Caco-2 (cell line): ENCODE results near the gene ULK3. TPM values are rescaled to one million over a fixed set of nuclear protein-coding genes. Genes with fewer than 3 reads are reported as not detected.

Experiments used
- BruUV-seq: library from RNA; stranded (reverse); fragments of 400-500 nt; replicated peaks from 2 replicates; lab custom pipeline; 2021; lab: Mats Ljungman, UMichigan
- CTCF ChIA-PET: fragments of 300-600 bp; sonication (Branson Sonifier 250); formaldehyde crosslinking; loops from one replicate; lab custom pipeline; 2022; ENCODE audit warnings: antibody characterized with exemption; lab: Charles Lee
- POLR2A ChIA-PET: fragments of 300-600 bp; sonication (Branson Sonifier 250); formaldehyde crosslinking; loops from one replicate; lab custom pipeline; 2022; ENCODE audit warnings: antibody characterized with exemption; lab: Charles Lee
- DNase-seq, 2 experiments: peaks; one replicate each; pipeline versions ENCODE4 v3.0.0 to v3.0.0-alpha.2; 2020 to 2022
- H3K27me3 ChIP-seq: replicated peaks from 2 replicates; pipeline ENCODE4 v1.6.0; 2011; ENCODE audit warnings: low read length; ENCODE audit not compliant: control insufficient read depth, insufficient read depth
- H3K36me3 ChIP-seq: 2 replicates; pipeline ENCODE4 v1.5.1; 2011; ENCODE audit warnings: low read length; ENCODE audit not compliant: control insufficient read depth, insufficient read depth
- H3K4me1 ChIP-seq: fragments of 250-450 bp; sonication (Bioruptor Pico); 2 replicates; pipeline ENCODE4 v1.5.1; 2020; ENCODE audit warnings: mild to moderate bottlenecking
- H3K4me3 ChIP-seq: 2 replicates; pipeline ENCODE4 v1.5.1; 2011; ENCODE audit warnings: low read depth, mild to moderate bottlenecking, control low read depth, low read length
- H3K9me3 ChIP-seq: fragments of 250-450 bp; sonication (Bioruptor Pico); 2 replicates; pipeline ENCODE4 v1.5.1; 2020; ENCODE audit warnings: mild to moderate bottlenecking, moderate library complexity
- H3K27ac Mint-ChIP-seq: one replicate; pipeline ENCODE4 v1.8.0; 2022; ENCODE audit warnings: mixed read lengths; ENCODE audit not compliant: unreplicated experiment
- H3K27me3 Mint-ChIP-seq: one replicate; pipeline ENCODE4 v1.8.0; 2022; ENCODE audit warnings: mixed read lengths; ENCODE audit not compliant: insufficient read depth, unreplicated experiment
- H3K36me3 Mint-ChIP-seq: one replicate; pipeline ENCODE4 v1.8.0; 2022; ENCODE audit warnings: mild to moderate bottlenecking, mixed read lengths; ENCODE audit not compliant: insufficient read depth, unreplicated experiment
- H3K4me1 Mint-ChIP-seq: one replicate; pipeline ENCODE4 v1.8.0; 2022; ENCODE audit warnings: low read depth, mixed read lengths; ENCODE audit not compliant: unreplicated experiment
- H3K4me3 Mint-ChIP-seq: one replicate; pipeline ENCODE4 v1.8.0; 2022; ENCODE audit warnings: mild to moderate bottlenecking, moderate library complexity, mixed read lengths; ENCODE audit not compliant: unreplicated experiment
- H3K9me3 Mint-ChIP-seq: one replicate; pipeline ENCODE4 v1.8.0; 2022; ENCODE audit warnings: mixed read lengths; ENCODE audit not compliant: unreplicated experiment
- intact Hi-C: fragments of 100-400 bp; cut with micrococcal nuclease; formaldehyde crosslinking; loops from one replicate; pipeline ENCODE4 v1.10.0; 2022; ENCODE audit not compliant: unreplicated experiment
- total RNA-seq: library from RNA; stranded (reverse); gene quantifications from 2 replicates; pipeline ENCODE4 v1.2.3, GENCODE V29; 2022
- TF ChIP-seq, protein P1 (sequence below), 2 experiments: fragments of 200-600 bp in 1 of 2; IDR thresholded peaks; 1 replicate in 1 of 2; 2 replicates in 1 of 2; pipeline versions ENCODE4 v1.5.1 to v1.8.0; 2011 to 2022; ENCODE audit warnings: antibody characterized with exemption in 1 of 2, control low read depth in 1 of 2, inconsistent platforms in 1 of 2, low read depth in 1 of 2, low read length in 1 of 2, mild to moderate bottlenecking in 1 of 2, moderate library complexity in 1 of 2; ENCODE audit not compliant: insufficient read depth in 1 of 2, severe bottlenecking in 1 of 2, unreplicated experiment in 1 of 2

ULK3 gene
- total RNA-seq, 1 experiment from 2014 or later: 33.4 TPM

GRCh38 chr15:74800559-74801094 lies 42.3 kb downstream of the ULK3 start:
- H3K27me3 ChIP-seq: no peaks in the 10 kb centered on the region
- H3K27me3 Mint-ChIP-seq: no peaks in the 10 kb centered on the region
- no TSS peak for BruUV-seq
- H3K9me3 ChIP-seq: no peaks in the 10 kb centered on the region
- no peak overlapping the region for H3K27ac Mint-ChIP-seq
- no peak overlapping the region for H3K4me3 ChIP-seq
- H3K4me1 Mint-ChIP-seq: no peaks in the 10 kb centered on the region
- H3K36me3 ChIP-seq: peaks cover 6% of the 10 kb centered on the region
- POLR2A ChIA-PET: no interaction called here
- H3K4me3 Mint-ChIP-seq: no peak overlapping the region
- DNase-seq: peak in 1 of 2 experiments; percentile 36
- intact Hi-C loops: loop anchor here (1.0 to 2.0 kb wide), 2 partner anchors 18 to 29 kb away; partner anchors contain the start of gene CSK
- H3K9me3 Mint-ChIP-seq: no peaks in the 10 kb centered on the region
- no peaks in the 10 kb centered on the region for H3K4me1 ChIP-seq
- H3K36me3 Mint-ChIP-seq: peaks cover 32% of the 10 kb centered on the region
- CTCF ChIA-PET: interaction anchor here (0.7 to 2.8 kb wide), 5 partner anchors 12 to 159 kb away, joined by 3 to 12 read pairs (median 7); partner anchors contain the start of gene LMAN1L
- TF ChIP-seq, protein P1, sequence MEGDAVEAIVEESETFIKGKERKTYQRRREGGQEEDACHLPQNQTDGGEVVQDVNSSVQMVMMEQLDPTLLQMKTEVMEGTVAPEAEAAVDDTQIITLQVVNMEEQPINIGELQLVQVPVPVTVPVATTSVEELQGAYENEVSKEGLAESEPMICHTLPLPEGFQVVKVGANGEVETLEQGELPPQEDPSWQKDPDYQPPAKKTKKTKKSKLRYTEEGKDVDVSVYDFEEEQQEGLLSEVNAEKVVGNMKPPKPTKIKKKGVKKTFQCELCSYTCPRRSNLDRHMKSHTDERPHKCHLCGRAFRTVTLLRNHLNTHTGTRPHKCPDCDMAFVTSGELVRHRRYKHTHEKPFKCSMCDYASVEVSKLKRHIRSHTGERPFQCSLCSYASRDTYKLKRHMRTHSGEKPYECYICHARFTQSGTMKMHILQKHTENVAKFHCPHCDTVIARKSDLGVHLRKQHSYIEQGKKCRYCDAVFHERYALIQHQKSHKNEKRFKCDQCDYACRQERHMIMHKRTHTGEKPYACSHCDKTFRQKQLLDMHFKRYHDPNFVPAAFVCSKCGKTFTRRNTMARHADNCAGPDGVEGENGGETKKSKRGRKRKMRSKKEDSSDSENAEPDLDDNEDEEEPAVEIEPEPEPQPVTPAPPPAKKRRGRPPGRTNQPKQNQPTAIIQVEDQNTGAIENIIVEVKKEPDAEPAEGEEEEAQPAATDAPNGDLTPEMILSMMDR (IDR thresholded peaks at IDR 0.05; ENCODE audit: insufficient read depth in 1 of 2, low read depth in 1 of 2, low read length in 1 of 2, severe bottlenecking in 1 of 2, unreplicated experiment in 1 of 2): no peak

DNA sequence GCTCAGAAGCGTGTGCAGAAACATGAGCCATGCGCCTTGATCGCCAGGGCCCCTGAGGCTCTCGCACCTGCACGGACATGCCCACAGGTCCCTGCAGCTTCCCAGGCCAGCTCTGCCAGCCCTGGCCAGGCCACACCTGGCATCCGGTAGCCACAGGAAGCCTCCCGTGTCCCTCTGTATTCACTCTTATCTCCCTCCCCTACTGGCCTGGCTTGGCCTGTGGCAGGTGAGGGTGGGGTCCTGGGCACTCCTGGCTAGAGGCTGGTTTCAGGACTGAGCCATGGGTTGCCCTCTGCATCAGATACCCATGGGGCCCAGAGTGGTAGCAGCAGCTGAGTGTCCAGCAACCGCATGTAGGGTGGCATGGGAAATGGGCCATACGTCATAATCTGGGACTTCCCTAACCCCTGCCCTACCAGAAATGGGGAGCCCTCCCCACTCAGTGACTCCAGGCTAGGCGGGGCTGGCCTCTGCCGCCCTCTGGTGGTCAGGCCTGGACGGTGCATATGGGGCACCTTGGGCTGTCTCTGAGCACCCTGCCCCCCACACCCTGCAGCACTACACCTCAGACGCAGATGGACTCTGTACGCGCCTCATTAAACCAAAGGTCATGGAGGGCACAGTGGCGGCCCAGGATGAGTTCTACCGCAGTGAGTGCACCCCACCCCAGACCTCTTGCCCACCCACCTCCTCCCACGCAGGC lies 42.9 kb downstream of the ULK3 start:
- Mint-ChIP-seq H3K36me3 (peaks cover 32% of the 10 kb centered on the region), H3K4me3 (no peak overlapping the region), H3K27me3 (no peaks in the 10 kb centered on the region), H3K27ac (no peak overlapping the region), H3K9me3 (no peaks in the 10 kb centered on the region), H3K4me1 (no peaks in the 10 kb centered on the region)
- CTCF ChIA-PET: interaction anchor here (0.7 to 2.8 kb wide), 6 partner anchors 12 to 160 kb away, joined by 3 to 12 read pairs (median 6); partner anchors contain the start of gene LMAN1L
- no peaks in the 10 kb centered on the region for H3K27me3 ChIP-seq
- no peaks in the 10 kb centered on the region for H3K9me3 ChIP-seq
- peaks cover 6% of the 10 kb centered on the region for H3K36me3 ChIP-seq
- POLR2A ChIA-PET: no interaction called here
- no peak overlapping the region for H3K4me3 ChIP-seq
- intact Hi-C loops: loop anchor here (1.0 to 2.0 kb wide), 2 partner anchors 17 to 29 kb away; partner anchors contain the start of gene CSK
- TF ChIP-seq, protein P1 (IDR thresholded peaks at IDR 0.05; ENCODE audit: insufficient read depth in 1 of 2, low read depth in 1 of 2, low read length in 1 of 2, severe bottlenecking in 1 of 2, unreplicated experiment in 1 of 2): peak; percentile 95 to 98
- no TSS peak for BruUV-seq
- DNase-seq: peak; percentile 61 to 83
- H3K4me1 ChIP-seq: no peaks in the 10 kb centered on the region

DNA sequence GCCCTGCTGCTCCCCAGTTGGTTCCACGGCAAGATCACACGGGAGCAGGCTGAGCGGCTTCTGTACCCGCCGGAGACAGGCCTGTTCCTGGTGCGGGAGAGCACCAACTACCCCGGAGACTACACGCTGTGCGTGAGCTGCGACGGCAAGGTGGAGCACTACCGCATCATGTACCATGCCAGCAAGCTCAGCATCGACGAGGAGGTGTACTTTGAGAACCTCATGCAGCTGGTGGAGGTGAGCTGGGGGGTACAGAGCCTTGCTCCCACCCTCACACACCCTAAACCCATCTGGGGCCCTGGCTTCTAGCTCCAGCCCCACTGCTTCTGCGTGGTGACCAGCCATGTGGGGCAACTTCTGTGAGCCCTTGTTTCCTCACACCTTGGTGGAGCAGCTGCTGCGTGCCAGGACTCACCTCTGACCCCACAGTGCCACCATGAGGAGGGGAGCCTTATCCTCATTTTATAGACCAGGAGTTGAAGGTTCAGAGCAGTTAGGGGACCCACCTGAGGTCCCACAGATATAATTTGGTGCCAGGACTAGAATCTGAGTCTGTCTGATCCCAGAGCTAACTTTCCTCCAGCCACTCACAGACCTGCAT lies 43.6 kb downstream of the ULK3 start:
- CTCF ChIA-PET: interaction anchor here (1.2 to 2.8 kb wide), 2 partner anchors 29 to 30 kb away, joined by 3 to 12 read pairs; no protein-coding TSS in a partner anchor
- BruUV-seq: no TSS peak

More for the DNA sequence above, 43.6 kb downstream of the ULK3 start:
- Histone ChIP-seq H3K4me3 (no peak overlapping the region), H3K9me3 (no peaks in the 10 kb centered on the region), H3K36me3 (peaks cover 6% of the 10 kb centered on the region), H3K4me1 (no peaks in the 10 kb centered on the region), H3K27me3 (no peaks in the 10 kb centered on the region)
- H3K9me3 Mint-ChIP-seq: no peaks in the 10 kb centered on the region
- peaks cover 31% of the 10 kb centered on the region for H3K36me3 Mint-ChIP-seq
- DNase-seq: peak in 1 of 2 experiments; percentile 26
- POLR2A ChIA-PET: no interaction called here
- H3K4me3 Mint-ChIP-seq: no peak overlapping the region
- intact Hi-C loops: no loop called here
- no peak overlapping the region for H3K27ac Mint-ChIP-seq
- TF ChIP-seq, protein P1 (IDR thresholded peaks at IDR 0.05; ENCODE audit: insufficient read depth in 1 of 2, low read depth in 1 of 2, low read length in 1 of 2, severe bottlenecking in 1 of 2, unreplicated experiment in 1 of 2): no peak
- H3K4me1 Mint-ChIP-seq: no peaks in the 10 kb centered on the region
- H3K27me3 Mint-ChIP-seq: no peaks in the 10 kb centered on the region
